Measurements from ENCODE around the gene XKR3.
"Not testable (repeated sequence)": the region's sequence is repeated elsewhere in the genome, so short reads cannot be mapped to it uniquely, and the experiment has no call there.

XKR3 gene

DNA sequence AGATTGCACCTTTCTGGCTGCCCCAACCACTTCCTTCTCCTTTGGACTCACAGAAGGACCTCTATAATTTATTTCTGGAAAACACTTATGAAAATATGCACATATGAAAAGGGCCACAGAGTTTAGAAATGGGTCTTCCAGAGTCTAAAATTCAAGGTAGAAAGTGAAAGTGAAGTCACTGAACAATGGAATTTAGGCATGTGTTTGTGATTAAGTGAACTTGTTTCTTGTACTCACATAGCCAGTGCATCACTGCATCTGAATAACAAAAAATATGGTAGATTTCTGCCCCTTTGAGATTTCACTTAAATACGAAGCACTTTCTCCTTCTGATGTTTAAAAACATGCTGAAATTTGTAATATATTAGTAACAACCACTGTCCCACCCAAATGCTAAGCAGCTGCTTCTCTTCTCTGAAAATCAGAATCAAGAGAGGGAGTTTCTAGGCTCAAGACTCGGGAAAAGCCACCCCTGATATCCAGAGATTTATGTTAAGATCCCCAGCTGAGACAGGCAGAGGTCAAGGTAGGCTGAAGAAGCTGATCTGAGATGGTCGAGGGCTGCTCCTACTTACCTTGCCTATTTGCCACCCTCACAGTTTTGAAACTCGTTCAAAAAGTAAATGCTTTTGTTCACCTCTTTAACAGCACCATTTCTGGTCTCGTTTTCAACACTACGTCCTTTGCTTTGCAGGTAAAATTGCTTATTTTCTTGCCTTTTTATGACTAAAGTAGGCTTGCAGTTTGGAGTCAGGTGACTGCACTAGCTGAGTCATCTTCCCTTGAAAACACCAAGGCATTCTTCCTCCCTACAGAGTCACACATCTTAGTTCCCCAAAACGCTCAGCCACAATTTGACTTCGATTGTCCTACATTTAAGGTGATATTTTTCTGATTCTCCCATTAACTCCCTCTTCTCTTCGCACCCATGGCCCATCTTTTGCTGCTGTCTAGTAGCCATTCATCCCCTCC is at the start of gene XKR3:
Gene XKR3 (minus strand): TSS at position 696 of the 972 bp plus-strand sequence. CDS start 17,338 bp downstream, outside the sequence.
- peak; percentile 43 for DNase-seq (ENCODE audit: low spot score)

DNA sequence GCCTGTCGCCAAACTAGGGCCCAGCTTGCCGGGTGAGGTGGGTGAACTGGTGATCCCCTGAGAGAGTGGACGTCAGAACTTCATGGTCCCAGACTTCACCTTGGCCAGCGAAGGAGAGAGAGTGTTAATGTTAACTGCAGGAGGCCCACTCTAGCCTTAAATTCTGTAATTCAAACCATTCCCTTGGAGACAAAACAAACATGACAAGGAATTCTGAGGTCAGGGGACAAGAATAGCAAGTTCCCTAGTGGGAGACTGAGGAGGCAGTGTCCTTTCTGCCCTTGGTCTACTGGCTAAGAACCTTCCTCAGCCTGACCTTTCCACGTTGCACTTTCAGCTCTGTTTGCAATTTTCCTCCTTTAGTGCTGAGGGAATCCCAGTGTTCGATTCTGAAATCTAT is 44.4 kb upstream of the XKR3 start:
- not testable (repeated sequence) for DNase-seq (ENCODE audit: low spot score)

DNA sequence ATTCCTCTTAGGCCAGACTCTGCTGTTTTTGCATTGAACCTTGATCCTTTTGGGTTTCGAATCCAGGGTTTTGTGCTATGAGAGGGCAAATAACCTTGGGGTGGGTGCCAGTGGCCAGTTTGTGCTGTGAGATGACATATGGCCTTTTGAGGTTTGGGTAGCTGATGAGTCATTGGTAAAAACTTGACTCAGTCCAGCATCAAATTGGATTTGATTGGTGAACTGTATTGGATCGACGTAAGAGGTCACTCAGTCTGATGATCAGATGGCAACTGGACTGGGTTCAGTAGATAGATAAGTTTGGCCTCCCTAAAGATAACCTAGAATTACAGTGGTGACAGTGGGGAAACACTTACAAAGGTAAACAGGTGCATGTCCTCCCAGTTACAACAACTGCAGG is 41.0 kb upstream of the XKR3 start:
- no peak for DNase-seq (ENCODE audit: low spot score)

DNA sequence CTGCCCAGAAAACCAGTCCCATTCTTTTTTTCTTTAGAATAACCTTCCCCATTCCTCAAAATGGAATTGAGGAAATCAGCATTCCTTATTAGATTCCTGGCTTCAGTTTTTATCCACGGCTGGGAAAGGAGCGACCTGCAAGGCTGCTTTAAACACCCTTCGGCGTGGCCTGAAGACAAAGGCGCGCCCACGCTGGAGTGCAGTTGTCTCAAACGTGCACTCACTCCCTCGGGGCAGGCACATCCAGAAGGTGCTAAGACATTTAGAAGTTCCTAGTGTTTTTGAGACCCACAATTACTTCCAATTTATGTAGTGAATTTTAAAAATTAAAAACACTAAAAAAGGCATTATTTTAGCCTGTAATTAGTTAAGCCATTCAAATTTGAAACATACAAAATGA is 31.6 kb upstream of the XKR3 start:
- DNase-seq (ENCODE audit: low spot score), result not testable (repeated sequence)

DNA sequence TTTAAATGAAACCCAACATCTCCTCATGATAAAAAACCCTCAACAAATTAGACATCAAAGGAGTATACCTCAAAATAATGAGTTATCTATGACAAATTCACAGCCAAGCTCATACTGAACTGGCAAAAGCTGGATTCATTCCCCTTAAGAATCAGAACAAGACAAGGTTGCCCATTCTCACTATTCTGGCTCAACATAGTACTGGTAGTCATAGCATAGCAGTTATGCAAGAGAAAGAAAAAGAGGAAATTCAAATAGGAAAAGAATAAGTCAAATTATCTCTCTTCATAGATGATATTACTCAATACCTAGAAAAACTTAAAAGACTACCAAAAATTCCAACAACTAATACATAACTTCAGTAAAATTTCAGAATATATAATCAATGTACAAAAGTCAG is 29.4 kb upstream of the XKR3 start:
- no peak for DNase-seq (ENCODE audit: low spot score)

DNA sequence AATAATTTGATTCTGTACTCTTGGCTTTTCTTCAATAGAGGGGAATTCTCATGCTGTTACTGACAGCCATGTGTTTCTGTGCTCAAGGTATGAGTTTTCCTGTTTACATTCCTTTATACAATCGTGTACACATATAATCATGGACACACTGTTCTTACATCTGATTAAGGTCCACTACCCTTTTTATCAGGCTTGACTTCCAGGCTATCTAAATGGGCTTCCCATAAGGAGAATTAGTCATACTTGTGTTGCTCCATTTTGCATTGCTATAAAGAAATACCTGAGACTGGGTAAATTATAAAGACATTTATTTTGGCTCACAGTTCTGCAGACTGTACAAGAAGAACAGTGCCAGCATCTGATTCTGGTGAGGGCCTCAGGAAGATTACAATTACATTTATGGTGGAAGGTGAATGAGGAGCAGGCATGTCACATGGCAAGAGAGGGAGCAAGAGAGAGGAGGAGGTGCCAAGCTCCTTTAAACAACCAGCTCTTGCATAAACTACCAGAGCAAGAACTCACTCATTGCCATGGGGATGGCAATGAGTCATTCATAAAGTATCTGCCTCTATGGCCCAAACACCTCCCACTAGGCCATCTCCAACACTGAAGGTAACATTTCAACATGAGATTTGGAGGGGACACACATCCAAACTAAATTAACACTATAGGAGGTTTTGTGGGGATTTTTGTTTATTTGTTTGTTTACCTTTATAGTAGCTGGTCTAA is 26.2 kb upstream of the XKR3 start:
- DNase-seq (ENCODE audit: low spot score), result not testable (repeated sequence)

DNA sequence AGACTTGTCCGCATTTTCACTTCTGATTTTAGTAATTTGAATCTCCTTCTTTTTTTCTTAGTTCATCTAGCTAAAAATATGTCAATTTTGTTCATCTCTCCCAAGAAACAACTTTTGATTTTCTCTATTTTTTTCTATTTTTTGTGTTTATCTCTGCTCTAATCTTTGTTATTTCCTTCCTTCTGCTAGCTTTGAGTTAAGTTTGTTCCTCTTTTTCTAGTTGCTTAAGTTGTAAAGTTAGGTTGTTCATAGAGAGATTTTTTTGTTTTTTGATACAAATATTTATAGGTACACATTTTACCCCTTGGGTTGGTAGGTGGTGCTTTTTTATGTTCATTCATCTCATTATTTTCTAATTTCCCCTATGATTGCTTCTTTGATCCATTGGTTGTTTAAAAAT is 22.1 kb upstream of the XKR3 start:
- no peak for DNase-seq (ENCODE audit: low spot score)

DNA sequence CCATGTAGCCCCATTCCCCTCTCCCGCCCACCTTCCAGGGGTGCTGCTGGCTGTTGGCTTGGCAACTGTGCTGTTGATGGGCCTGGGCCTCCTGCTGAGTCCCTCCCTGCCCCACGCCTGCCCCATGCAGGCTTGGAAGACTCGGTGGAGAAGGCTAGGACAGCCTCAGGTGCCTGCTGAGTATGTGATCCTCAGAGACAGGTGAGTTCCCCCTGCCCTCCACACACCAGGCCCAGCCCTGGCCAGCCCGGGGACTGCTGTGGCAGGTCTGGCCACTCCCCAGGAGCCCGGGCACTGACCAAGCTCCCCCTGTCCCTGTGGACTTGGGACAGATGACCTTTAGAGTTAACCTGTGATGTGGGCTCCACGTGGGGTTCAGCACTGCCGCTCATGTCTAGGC is 20.7 kb upstream of the XKR3 start:
- DNase-seq (ENCODE audit: low spot score), result no peak

DNA sequence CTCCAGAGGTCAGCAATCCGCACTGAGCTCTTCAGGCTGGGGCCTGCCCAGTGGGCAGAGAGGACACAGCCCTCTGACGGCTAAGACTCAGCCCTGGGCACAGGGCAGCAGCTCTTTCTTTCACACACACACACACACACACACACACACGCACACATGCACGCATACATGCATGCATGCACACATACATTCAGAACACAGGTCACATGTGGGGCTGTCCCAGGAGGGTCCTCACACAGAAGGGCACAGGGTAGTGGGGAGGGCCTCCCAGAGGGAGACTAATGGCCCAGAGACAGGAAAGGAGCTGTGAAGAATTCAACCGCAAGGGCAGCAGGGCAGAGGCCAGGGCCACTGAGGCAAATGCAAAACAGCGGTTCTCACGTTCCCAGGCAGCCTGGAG is 20.3 kb upstream of the XKR3 start:
- no peak for DNase-seq (ENCODE audit: low spot score)

DNA sequence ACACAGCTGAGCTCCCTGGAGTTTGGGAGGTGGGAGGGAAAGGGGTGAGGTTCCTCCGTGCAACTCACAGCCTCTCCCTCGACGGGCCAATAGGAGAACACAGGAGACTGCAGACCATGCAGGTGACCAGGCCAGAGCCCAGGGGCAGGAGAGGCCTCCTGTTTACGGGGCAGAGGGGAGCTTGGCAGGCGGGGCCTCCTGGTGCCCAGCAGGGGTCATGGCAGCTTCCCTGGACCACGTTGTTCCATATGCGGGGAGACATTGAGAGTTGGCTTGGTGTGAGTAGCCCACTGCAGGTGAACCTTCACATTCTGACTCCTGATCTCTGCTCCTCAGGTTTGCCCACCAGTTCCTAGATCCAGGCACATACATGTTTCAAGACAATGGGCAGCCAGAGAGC is 19.3 kb upstream of the XKR3 start:
- no peak for DNase-seq (ENCODE audit: low spot score)

DNA sequence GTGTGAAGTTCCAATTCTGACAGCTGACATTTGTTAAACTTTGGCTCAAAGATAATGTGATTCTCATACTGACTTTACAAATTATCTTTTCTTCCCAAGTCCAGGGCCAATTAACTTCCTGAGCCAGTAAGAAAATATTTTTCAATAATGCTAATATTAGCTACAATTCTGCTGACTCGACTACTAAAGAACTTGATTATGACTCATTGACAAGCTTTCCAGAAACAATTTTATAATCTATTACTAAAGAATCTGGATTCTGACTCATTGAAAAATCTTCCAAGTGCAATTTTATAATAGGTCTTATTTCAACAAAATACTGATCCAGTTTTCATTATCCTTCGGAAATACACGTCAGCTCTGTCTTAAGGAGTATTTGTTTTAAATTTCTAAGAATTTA is 12.9 kb upstream of the XKR3 start:
- no peak for DNase-seq (ENCODE audit: low spot score)

DNA sequence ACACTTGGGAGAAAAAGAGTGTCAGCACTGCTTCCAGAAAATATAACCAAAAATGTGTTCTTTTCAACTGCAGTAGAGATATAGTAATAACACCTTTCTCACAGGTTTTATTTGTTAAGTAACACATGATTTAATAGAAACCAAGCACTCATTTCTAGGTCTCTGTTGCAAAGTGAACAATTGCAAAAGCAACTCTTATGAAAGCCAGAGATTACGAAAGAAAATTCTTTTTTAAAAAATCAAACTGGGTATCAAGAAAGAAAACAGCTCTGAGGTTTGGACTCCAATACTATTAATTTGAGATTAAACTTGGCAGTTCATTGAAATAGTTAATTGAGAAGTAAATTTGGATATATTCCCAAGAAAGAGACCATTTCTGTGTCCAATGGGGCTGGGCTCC is 9.8 kb upstream of the XKR3 start:
- no peak for DNase-seq (ENCODE audit: low spot score)

DNA sequence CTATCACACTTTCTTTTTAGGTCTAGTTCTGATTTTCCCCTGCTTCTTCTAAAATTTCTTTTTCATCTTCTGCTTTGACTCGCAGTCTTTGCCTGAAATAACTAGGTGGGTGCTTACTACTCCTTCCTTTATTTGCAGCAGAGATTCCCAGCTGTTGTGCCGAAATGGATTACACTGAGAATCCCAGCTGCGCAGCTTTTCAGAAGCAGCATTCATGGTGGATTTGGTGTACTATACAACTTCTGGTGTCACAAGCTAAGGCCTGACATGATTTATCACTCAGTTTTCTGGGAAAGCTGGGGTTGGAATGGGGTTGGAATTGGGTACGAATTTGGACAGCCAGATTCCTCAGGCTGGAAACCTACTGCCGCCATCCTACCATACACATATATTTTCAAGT is 6.0 kb upstream of the XKR3 start:
- no peak for DNase-seq (ENCODE audit: low spot score)

DNA sequence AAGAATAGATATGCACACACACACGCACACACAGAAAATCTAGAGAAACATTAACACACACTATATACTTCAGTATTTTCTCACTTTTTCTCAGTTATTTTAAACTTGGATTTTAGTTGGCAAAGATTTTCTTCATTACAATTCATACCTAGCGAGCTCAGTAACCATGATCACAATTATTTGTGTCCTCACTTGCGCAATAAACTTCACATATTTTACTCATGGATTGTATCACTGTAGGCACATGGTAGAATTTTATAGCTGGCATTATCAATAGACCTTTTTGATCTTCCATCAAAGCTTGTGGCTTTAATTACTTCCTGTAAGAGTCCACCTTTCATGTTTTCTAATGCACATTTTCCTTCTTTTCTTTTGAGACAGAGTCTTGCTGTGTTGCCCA is 4.8 kb upstream of the XKR3 start:
- DNase-seq (ENCODE audit: low spot score), result no peak

DNA sequence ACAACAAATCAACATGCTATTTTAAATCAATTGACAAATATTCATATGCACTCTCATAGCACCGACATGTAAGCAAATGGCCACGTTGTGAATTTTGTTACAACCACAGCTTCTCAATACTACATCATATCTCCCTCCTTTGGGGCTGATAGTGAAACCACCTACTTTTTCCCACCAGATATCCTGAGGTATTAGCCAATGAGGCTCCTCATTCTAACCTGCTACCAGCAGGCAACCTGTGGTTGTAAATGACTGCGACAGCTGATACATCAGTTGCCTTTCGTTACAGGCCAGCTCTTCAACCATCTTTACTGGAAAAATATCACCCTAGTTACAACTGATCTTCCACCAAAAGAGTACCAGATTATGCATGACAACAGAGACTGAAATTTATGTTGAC is 3.7 kb upstream of the XKR3 start:
- DNase-seq (ENCODE audit: low spot score), result no peak

DNA sequence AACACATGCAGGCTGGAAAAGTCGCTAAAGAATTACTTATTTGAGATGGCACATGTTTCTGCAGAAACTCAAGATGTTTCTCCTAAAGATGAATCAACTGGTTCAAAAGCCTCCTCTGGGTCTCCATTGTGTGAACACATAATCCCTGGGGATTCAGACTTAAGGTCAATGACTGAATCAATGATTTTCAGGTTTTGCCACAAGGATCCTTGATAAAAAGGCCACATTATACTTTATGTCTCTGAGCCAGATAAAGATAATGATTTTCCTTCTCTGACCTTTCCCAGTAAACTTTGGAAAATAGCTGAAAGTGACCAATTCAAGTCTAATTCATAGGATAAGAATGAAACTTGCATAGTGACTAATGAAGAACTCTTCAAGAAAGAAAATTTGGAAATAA is 2.3 kb upstream of the XKR3 start:
- DNase-seq (ENCODE audit: low spot score), result no peak

DNA sequence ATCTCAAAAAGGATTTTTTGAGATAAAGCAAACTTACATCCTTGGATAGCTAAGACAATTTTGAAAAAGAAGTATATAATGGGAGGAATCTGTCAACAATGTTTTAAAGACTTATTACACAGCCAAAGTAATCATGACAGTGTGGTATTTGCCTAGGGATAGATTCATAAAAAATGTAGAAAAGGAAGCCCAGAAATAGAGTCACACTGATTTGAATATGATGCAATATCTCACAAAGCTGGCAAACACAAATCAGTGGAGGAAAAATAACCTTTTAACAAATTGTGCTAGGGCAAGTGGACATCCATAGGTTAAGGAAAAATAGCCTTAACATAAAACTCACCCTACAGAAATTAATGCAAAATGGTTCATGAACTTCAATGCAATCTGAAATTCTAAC is 6.0 kb downstream of the XKR3 start:
- peak; percentile 61 for DNase-seq (ENCODE audit: low spot score)

DNA sequence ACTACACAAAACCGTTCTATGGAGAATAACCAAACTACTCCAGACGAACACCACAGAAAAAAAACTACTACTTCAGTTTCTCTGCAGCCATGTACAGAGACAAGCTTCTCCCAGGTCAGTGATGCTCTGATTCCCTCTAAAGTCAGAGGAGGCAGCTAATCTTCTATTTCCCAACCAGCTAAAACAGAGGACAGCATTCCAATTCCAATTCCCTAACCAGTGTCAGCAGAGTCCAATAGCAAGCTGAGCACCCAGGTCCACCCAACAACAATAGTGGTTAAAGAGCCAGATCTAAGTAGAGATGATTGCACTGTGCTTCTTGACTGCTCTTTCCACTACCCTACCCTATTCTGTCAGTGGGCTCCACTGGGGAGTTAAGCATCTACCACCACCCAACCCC is 6.7 kb downstream of the XKR3 start:
- DNase-seq (ENCODE audit: low spot score), result peak; percentile 5

DNA sequence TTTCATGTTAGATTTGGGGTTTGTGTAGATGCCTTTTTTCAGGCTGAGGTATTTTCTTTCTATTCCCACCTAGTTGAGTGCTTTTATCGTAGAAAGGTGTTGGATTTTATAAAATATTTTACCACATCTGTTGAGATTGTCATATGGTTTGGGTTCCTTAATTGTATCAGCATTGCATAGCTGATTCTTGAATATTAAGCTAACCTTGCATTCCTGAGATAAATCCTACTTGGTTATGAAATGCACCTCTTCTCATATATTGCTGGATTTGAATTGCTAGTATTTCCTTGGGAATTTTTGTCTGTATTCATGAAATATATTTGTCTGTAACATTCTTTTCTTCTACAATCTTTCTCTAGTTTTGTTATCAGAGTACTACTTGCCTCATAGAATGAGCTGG is 10.1 kb downstream of the XKR3 start:
- DNase-seq (ENCODE audit: low spot score), result no peak

DNA sequence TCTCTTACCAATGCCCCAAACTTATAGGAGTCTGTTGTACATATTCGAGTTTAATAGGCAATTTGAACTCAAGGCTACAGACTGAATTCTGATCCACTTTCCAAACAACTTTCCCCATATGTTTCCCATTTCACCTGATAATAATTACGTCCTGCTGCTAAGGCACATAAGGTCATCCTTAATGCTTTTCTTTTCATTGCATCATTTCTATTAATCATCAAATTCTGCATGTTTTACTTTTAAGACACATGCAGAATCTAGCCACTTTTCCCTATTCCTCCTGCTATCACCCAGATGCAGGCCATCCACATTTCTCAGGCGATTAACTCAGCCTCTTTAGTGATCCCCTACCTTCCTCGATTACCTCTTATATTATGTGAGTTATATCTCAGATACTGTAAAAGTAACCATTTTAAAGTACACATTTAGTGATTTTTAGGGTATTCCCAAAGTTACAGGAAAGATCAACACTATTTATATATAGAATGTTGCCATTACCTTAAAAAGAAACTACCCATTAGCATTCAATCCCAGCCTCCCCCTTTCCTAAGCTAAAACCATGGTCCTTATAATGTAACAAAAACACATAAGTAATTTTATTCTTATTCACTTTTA is 14.9 kb downstream of the XKR3 start:
- DNase-seq (ENCODE audit: low spot score), result no peak

DNA sequence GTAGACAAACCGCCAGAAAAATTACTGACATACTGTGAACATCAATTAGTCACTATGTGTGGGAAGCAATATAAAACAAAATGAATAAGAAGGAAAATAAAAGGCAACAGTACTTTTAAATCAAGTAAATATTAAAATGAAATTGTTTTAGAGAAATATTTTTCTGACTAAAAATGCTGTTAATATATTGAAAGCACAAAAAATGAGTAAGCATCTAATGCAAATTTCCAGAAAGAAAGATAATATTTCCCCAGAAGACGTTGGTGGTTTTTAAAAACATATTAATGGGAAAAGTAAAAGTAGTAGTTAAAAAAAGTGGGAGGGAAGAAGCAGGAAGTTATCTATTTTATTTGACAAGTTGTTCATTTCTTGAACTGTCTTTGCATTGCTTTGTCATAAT is 16.5 kb downstream of the XKR3 start:
- no peak for DNase-seq (ENCODE audit: low spot score)

DNA sequence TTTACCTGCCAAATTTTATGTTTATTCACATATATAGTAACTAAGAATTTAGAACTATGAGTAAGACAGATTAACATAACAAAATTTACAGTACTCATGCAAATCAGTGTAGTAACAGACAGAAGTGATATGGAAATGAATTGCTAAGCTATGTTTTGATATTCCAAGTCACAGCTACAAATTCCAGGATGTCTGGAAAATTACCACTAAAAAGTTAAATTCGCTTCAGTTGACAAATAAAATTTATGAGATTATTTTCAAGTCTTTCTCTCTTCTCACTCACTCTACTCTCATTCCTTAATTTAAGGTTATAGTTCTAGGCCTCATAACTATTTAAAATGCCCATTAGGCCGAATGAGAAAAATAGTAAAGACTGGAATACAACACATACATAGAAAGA is 18.1 kb downstream of the XKR3 start:
- DNase-seq (ENCODE audit: low spot score), result no peak

DNA sequence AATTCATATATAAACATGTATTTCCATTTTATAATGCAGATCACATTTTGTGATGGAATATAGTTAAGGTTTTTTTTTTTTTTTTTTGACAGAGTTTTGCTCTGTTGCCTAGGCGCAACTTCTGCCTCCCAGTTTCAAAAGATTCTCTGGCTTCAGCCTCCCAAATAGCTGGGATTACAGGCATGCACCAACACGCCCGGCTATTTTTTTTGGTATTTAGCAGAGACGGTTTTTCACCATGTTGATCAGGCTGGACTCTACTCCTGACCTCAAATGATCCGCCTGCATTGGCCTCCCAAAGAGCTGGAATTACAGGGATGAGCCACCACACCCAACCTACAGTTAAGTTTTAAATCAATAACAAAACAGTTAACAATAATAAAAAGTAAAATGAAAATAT is 18.8 kb downstream of the XKR3 start:
- no peak for DNase-seq (ENCODE audit: low spot score)

Data from NAMALWA (cell line).